ENCODE results near the gene KIFC3.

Gene KIFC3

GRCh38 chr16:57808589-57809228 is 6.4 kb upstream of the KIFC3 start:
- no peak for DNase-seq (ENCODE audit: low read depth)
- H3K4me3 ChIP-seq (ENCODE audit: control insufficient read depth, low read depth, low read length), result no peak overlapping the region
- TF ChIP-seq CTCF (conservative IDR thresholded peaks at IDR 0.05; ENCODE audit: control insufficient read depth, insufficient read depth, low read depth, low read length), result no peak

DNA sequence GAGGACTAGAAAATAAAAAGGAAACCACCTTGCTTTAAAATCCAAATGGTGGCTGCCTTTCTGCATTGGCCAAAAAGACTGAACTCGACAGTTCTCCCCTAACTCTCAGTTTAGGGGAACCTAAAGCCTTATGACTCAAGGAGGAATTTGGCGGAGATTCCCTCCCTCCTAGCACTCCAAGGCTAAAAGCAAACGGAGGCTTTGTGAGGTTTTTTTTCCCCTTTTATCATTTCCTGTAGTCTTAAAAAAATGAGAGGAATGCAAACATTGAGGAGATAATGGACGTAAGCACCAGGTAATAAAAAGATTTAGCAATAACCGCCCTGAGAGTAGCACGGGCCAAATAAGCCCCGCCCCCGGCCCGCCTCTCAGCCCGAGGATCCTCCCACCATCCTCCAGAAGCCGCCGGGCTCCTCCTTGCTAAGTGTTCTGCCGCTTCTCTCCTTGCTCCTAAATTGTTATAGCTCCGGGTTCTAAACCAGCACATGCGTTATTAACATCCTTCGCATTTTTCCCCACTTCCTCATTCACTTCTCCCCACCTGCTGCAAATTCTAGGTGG is 5.8 kb upstream of the KIFC3 start:
- DNase-seq (ENCODE audit: low read depth), result peak; percentile 54
- no peak for TF ChIP-seq CTCF (conservative IDR thresholded peaks at IDR 0.05; ENCODE audit: control insufficient read depth, insufficient read depth, low read depth, low read length)
- peak overlapping the region; percentile 8 for H3K4me3 ChIP-seq (ENCODE audit: control insufficient read depth, low read depth, low read length)

DNA sequence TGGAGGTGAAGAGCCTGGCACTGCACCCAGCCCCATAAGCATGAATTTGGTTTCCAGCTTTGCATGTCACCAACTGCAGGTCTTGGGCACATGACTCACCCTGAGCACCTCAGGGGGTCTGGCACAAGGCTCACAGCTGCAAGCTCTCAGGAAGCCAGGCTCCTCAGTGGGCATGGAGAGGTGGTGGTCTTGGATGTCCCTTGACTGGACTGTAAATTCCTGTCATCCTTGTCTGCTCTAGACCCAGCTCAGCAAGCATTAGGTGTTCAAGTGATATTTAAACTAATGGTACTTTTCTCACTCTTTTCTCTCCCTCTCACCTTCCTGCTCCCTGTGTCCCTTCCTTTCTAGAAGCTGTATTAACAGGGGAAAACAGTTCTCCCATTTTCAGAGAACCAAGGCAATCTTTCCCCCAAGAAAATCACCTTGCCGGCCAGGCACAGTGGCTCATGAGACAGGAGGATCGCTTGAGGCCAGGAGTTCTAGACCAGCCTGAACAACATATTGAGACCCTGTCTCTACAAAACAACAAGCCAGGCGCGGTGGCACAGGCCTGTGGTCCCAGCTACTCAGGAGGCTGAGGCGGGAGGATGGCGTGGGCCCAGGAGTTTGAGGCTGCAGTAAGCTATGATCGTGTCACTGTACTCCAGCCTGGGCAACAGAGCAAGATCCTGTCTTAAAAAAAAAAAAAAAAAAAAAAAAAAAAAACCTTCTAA is 5.1 kb upstream of the KIFC3 start:
- no peak for DNase-seq (ENCODE audit: low read depth)
- TF ChIP-seq CTCF (conservative IDR thresholded peaks at IDR 0.05; ENCODE audit: control insufficient read depth, insufficient read depth, low read depth, low read length), result no peak
- no peak overlapping the region for H3K4me3 ChIP-seq (ENCODE audit: control insufficient read depth, low read depth, low read length)

DNA sequence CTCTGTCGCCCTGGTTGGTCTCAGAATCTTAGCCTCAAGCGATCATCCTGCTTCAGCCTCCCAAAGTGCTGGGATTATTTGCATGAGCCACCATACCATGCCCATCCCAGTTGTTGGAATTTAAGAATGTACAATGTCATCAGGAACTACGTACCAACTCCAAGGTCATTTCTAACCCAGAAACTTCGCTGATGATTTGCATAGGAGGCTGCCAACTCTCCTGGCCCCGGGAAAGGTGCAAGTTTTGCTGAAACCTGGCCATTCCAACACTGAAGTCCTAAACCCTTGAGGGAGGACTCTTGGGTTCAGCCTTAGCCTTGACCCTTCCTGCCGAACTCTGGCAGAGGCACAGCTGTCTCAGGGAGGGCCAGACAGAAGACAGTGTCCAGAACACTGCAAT is 2.9 kb upstream of the KIFC3 start:
- no peak overlapping the region for H3K4me3 ChIP-seq (ENCODE audit: control insufficient read depth, low read depth, low read length)
- DNase-seq (ENCODE audit: low read depth), result no peak
- TF ChIP-seq CTCF (conservative IDR thresholded peaks at IDR 0.05; ENCODE audit: control insufficient read depth, insufficient read depth, low read depth, low read length), result no peak

DNA sequence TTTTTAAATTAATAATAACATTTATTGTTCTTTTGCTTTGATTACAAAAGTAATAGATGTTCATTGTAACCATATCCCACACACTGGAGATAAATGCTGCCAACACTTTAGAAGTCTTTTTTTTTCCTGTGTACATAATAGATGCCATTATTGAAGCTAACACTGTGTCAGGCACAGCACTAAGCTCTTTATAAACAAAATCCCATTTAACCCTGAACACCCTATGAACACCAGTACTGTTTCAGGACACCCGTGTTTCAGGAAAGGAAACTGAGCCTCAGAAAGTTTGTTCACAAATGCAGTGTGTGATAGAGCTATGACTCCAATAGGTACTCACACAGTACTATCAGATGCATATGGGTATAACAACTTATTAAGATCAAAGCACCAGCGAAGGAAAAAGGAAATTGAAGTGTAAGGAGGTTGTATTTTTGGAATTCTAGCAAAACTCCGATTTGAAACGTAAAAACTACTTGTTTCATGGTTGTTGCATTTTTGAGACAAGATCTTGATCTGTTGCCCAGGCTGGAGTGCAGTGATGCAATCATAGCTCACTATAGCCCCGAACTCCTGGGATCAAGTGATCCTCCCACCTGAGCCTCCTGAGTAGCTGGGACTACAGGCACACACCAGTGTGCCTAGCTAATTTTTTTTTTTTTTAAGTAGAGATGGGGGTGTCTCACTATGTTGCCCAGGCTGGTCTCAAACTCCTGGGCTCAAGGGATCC is 2.0 kb upstream of the KIFC3 start:
- no peak for DNase-seq (ENCODE audit: low read depth)
- H3K4me3 ChIP-seq (ENCODE audit: control insufficient read depth, low read depth, low read length), result no peak overlapping the region
- no peak for TF ChIP-seq CTCF (conservative IDR thresholded peaks at IDR 0.05; ENCODE audit: control insufficient read depth, insufficient read depth, low read depth, low read length)

DNA sequence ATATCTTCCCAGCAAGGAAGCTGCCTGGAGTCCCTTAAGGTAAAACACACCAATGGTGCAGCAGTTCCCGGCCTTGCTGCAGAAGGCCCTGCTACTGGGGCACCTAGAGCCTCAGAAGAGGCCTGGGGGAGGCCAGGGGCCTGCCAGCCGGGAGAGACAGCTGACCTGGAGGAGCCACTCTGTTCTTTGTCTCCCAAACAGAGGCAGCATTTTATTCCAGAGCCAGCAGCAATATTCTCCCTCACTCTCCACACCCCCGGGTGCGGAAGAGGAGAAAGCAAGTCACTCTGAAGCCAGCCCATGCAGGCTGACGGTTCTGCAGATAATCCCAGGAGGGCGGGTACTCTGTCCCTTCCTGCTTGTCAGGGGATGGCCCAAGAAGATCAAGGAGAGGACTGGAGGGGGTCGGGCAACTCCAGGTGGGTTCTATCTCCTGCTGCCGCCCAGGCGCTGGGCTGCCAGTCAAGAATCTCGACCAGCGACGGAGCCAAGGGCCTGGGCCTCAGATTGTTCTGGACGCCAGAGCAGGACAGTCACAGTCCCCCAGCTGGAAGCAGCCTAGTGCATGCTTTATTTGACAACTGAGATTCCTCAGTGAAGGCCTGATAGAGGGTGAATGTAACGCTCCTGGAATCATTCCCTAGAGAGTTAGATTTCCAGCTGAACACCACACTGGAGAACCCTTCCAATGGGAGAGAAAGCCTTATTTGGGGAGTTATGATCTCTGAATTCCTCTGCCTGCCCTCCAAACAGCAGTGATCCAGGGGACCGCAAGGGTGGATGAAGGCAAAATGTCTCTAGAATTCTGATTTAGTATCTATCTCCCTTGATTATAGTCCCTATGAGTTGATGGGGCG is 1.1 kb upstream of the KIFC3 start:
- no peak for DNase-seq (ENCODE audit: low read depth)
- TF ChIP-seq CTCF (conservative IDR thresholded peaks at IDR 0.05; ENCODE audit: control insufficient read depth, insufficient read depth, low read depth, low read length), result no peak
- H3K4me3 ChIP-seq (ENCODE audit: control insufficient read depth, low read depth, low read length), result no peak overlapping the region

All from fibroblast of mammary gland (primary cell).